IPS DF 6.9 (cell line): ENCODE results near the gene DICER1.

ENCODE experiments used
- DNase-seq: peaks from one replicate; pipeline ENCODE4 v3.0.0-alpha.2; 2013; ENCODE audit warnings: low read depth, low spot score
- H3K27ac ChIP-seq: one replicate; pipeline ENCODE4 v1.5.1; 2013; ENCODE audit warnings: low read length, control low read depth
- H3K27me3 ChIP-seq: 2 replicates; pipeline ENCODE4 v1.6.1; 2013; ENCODE audit warnings: mild to moderate bottlenecking, low read length; ENCODE audit not compliant: control insufficient read depth, insufficient read depth
- H3K36me3 ChIP-seq: 2 replicates; pipeline ENCODE4 v1.6.1; 2013; ENCODE audit warnings: low read length; ENCODE audit not compliant: control insufficient read depth, insufficient read depth
- H3K4me1 ChIP-seq: 2 replicates; pipeline ENCODE4 v1.6.1; 2013; ENCODE audit warnings: low read length; ENCODE audit not compliant: control insufficient read depth, insufficient read depth
- H3K4me3 ChIP-seq: 2 replicates; pipeline ENCODE4 v1.5.1; 2013; ENCODE audit warnings: mild to moderate bottlenecking, low read length
- H3K9me3 ChIP-seq: 2 replicates; pipeline ENCODE4 v1.6.1; 2013; ENCODE audit warnings: low read length, inconsistent platforms; ENCODE audit not compliant: control insufficient read depth, insufficient read depth
- WGBS: extraction: QIAGEN DNeasy Blood & Tissue Kit; methylation state at CpG from one replicate; pipeline ENCODE4 v1.1.7; 2013; ENCODE audit warnings: mixed read lengths, missing lambda C conversion rate; ENCODE audit not compliant: insufficient read length, insufficient coverage; 5-methylcytosine and 5-hydroxymethylcytosine counted together

The DICER1 gene

GRCh38 chr14:95196268-95196667 lies 38.9 kb upstream of the DICER1 start:
- no peak for DNase-seq

GRCh38 chr14:95195031-95195430 lies 37.7 kb upstream of the DICER1 start:
- no peak overlapping the region for H3K27ac ChIP-seq
- no peaks in the 10 kb centered on the region for H3K36me3 ChIP-seq
- H3K4me1 ChIP-seq, result peaks cover 5% of the 10 kb centered on the region
- no peak overlapping the region for H3K4me3 ChIP-seq
- DNase-seq, result no peak
- H3K27me3 ChIP-seq, result no peaks in the 10 kb centered on the region
- H3K9me3 ChIP-seq, result no peaks in the 10 kb centered on the region
- WGBS, result no CpG with 5 or more reads among the region's 6 CpGs

More at GRCh38 chr14:95196268-95196667, 38.9 kb upstream of the DICER1 start:
- Histone ChIP-seq H3K4me3 (no peak overlapping the region), H3K27me3 (no peaks in the 10 kb centered on the region), H3K27ac (no peak overlapping the region), H3K9me3 (no peaks in the 10 kb centered on the region), H3K36me3 (no peaks in the 10 kb centered on the region), H3K4me1 (peaks cover 5% of the 10 kb centered on the region)
- no CpG with 5 or more reads among the region's 5 CpGs for whole genome bisulfite sequencing

GRCh38 chr14:95193081-95193480 lies 35.8 kb upstream of the DICER1 start:
- no peak overlapping the region for H3K27ac ChIP-seq
- H3K9me3 ChIP-seq, result no peaks in the 10 kb centered on the region
- H3K4me1 ChIP-seq, result peaks cover 1% of the 10 kb centered on the region
- H3K4me3 ChIP-seq, result no peak overlapping the region
- WGBS, result no CpG with 5 or more reads among the region's 6 CpGs
- no peaks in the 10 kb centered on the region for H3K27me3 ChIP-seq
- no peak for DNase-seq
- H3K36me3 ChIP-seq, result no peaks in the 10 kb centered on the region

- no peak overlapping the region for H3K4me3 ChIP-seq
- no peaks in the 10 kb centered on the region for H3K9me3 ChIP-seq
- H3K27ac ChIP-seq, result no peak overlapping the region
- H3K27me3 ChIP-seq, result no peaks in the 10 kb centered on the region
- no CpG with 5 or more reads among the region's 6 CpGs for WGBS
- no peak for DNase-seq
- H3K36me3 ChIP-seq, result no peaks in the 10 kb centered on the region
- H3K4me1 ChIP-seq, result peaks cover 1% of the 10 kb centered on the region
These were observed 35.0 kb upstream of the DICER1 start for GRCh38 chr14:95192311-95192710.

- no CpG with 5 or more reads among the region's 21 CpGs for WGBS
- no peak overlapping the region for H3K27ac ChIP-seq
These were observed 34.3 kb upstream of the DICER1 start for GRCh38 chr14:95191445-95192199.

GRCh38 chr14:95190857-95191256 lies 33.5 kb upstream of the DICER1 start:
- Histone ChIP-seq H3K36me3 (no peaks in the 10 kb centered on the region), H3K9me3 (no peaks in the 10 kb centered on the region), H3K4me1 (no peaks in the 10 kb centered on the region), H3K27ac (no peak overlapping the region), H3K4me3 (no peak overlapping the region), H3K27me3 (no peaks in the 10 kb centered on the region)
- no CpG with 5 or more reads among the region's 7 CpGs for WGBS
- DNase-seq, result no peak

More at GRCh38 chr14:95191445-95192199, 34.3 kb upstream of the DICER1 start:
- H3K9me3 ChIP-seq, result no peaks in the 10 kb centered on the region
- no peaks in the 10 kb centered on the region for H3K27me3 ChIP-seq
- DNase-seq, result no peak
- H3K4me3 ChIP-seq, result no peak overlapping the region
- H3K4me1 ChIP-seq, result no peaks in the 10 kb centered on the region
- no peaks in the 10 kb centered on the region for H3K36me3 ChIP-seq

GRCh38 chr14:95190346-95190840 lies 33.1 kb upstream of the DICER1 start:
- no peak for DNase-seq
- Histone ChIP-seq H3K4me3 (no peak overlapping the region), H3K36me3 (no peaks in the 10 kb centered on the region), H3K27me3 (no peaks in the 10 kb centered on the region), H3K9me3 (no peaks in the 10 kb centered on the region), H3K27ac (no peak overlapping the region), H3K4me1 (no peaks in the 10 kb centered on the region)
- no CpG with 5 or more reads among the region's 4 CpGs for WGBS

- Histone ChIP-seq H3K4me3 (no peak overlapping the region), H3K36me3 (no peaks in the 10 kb centered on the region), H3K9me3 (no peaks in the 10 kb centered on the region), H3K4me1 (no peaks in the 10 kb centered on the region), H3K27ac (no peak overlapping the region), H3K27me3 (no peaks in the 10 kb centered on the region)
- DNase-seq, result no peak
- no CpG with 5 or more reads among the region's 5 CpGs for WGBS
These were observed 32.2 kb upstream of the DICER1 start for GRCh38 chr14:95189367-95190132.

- no peaks in the 10 kb centered on the region for H3K27me3 ChIP-seq
- H3K4me3 ChIP-seq, result no peak overlapping the region
- H3K27ac ChIP-seq, result no peak overlapping the region
- WGBS, result no CpG with 5 or more reads among the region's 3 CpGs
- no peak for DNase-seq
- H3K9me3 ChIP-seq, result no peaks in the 10 kb centered on the region
- H3K4me1 ChIP-seq, result no peaks in the 10 kb centered on the region
- no peaks in the 10 kb centered on the region for H3K36me3 ChIP-seq
These were observed 31.1 kb upstream of the DICER1 start for GRCh38 chr14:95188380-95188779.

- no peak overlapping the region for H3K27ac ChIP-seq
- no peaks in the 10 kb centered on the region for H3K9me3 ChIP-seq
- no peaks in the 10 kb centered on the region for H3K27me3 ChIP-seq
- no peak for DNase-seq
- no peaks in the 10 kb centered on the region; the same call in 1 of the 2 replicates for H3K4me1 ChIP-seq
- H3K4me3 ChIP-seq, result no peak overlapping the region
- no CpG with 5 or more reads among the region's 11 CpGs for WGBS
- H3K36me3 ChIP-seq, result no peaks in the 10 kb centered on the region
These were observed 28.6 kb upstream of the DICER1 start for GRCh38 chr14:95185767-95186392.
